ENCODE results near the gene RAET1G. TPM values are rescaled to one million over a fixed set of nuclear protein-coding genes. Genes with fewer than 3 reads are reported as not detected.
"Not testable (repeated sequence)": the region's sequence is repeated elsewhere in the genome, so short reads cannot be mapped to it uniquely, and the experiment has no call there.

Gene RAET1G
- total RNA-seq, 4 donors from 2014 or later, result 1.4 TPM; not detected in 3

GRCh38 chr6:149939356-149939648 lies 16.4 kb upstream of the RAET1G start:
- H3K27ac ChIP-seq, result no peak overlapping the region
- peaks cover 0 to 11% of the 10 kb centered on the region in 2 donors for H3K4me1 ChIP-seq
- no peak for DNase-seq
- no peak overlapping the region for H3K4me3 ChIP-seq
- intact Hi-C loops (cut with DNase I; ENCODE audit: low total_unique reads), result loop anchor here (10.0 kb wide), 1 partner anchor 75 kb away; no protein-coding TSS in a partner anchor
- TF ChIP-seq, protein P1, sequence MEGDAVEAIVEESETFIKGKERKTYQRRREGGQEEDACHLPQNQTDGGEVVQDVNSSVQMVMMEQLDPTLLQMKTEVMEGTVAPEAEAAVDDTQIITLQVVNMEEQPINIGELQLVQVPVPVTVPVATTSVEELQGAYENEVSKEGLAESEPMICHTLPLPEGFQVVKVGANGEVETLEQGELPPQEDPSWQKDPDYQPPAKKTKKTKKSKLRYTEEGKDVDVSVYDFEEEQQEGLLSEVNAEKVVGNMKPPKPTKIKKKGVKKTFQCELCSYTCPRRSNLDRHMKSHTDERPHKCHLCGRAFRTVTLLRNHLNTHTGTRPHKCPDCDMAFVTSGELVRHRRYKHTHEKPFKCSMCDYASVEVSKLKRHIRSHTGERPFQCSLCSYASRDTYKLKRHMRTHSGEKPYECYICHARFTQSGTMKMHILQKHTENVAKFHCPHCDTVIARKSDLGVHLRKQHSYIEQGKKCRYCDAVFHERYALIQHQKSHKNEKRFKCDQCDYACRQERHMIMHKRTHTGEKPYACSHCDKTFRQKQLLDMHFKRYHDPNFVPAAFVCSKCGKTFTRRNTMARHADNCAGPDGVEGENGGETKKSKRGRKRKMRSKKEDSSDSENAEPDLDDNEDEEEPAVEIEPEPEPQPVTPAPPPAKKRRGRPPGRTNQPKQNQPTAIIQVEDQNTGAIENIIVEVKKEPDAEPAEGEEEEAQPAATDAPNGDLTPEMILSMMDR (IDR thresholded peaks at IDR 0.05), result no peak
- H3K27me3 ChIP-seq, result peaks cover 25 to 62% of the 10 kb centered on the region in 2 donors
- H3K9me3 ChIP-seq, result no peaks in the 10 kb centered on the region
- H3K36me3 ChIP-seq, result no peaks in the 10 kb centered on the region

DNA sequence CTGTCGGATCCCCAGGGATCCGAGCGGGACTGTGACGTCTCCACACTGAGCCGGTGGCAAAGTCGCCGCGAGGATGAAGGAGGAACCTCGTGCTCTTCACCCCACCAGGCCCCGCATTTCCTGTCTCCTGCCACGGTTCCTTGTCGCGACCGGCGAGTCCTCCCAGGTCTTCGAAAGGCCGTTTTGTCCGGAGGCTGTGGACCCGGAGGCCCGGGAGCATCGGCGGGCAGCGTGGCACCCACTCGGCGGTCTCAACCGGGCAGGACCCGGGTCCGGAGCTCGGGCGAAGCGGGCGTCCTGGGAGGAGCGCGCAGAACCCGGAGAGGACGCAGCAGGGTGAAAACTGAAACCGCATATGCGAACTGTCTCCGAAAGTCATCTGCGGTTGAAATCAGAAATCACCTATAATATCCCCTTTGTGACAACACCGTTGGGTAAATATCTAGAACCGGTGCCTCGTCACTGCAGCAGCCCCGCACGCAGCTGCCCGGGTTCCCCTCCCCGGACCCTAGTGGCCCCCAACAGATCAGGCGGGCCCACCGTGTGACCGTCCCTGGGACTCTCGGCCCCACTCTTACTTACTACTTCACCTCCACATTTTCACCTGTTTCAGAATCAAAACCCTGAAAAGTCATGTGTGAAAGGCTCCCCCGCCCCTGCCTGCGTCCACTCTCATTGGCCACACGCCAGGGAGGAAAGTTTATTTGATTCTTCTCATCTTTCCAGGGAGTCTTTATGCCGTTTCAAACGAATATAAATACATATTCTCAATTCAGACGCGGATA lies 15.8 kb upstream of the RAET1G start:
- Histone ChIP-seq H3K27ac (no peak overlapping the region), H3K9me3 (no peaks in the 10 kb centered on the region), H3K4me1 (peaks cover 0 to 11% of the 10 kb centered on the region in 2 donors), H3K36me3 (no peaks in the 10 kb centered on the region), H3K27me3 (peaks cover 25 to 65% of the 10 kb centered on the region in 2 donors), H3K4me3 (peak overlapping the region; percentile 4 to 30)
- TF ChIP-seq, protein P1 (IDR thresholded peaks at IDR 0.05), result no peak
- TF ChIP-seq POLR2A (IDR thresholded peaks at IDR 0.05), result no peak
- DNase-seq, result no peak
- intact Hi-C loops (cut with DNase I; ENCODE audit: low total_unique reads), result loop anchor here (10.0 kb wide), 1 partner anchor 76 kb away; no protein-coding TSS in a partner anchor

GRCh38 chr6:149938013-149938570 lies 15.2 kb upstream of the RAET1G start:
- Histone ChIP-seq H3K4me1 (peaks cover 0 to 11% of the 10 kb centered on the region in 2 donors), H3K27me3 (peaks cover 25 to 69% of the 10 kb centered on the region in 2 donors), H3K4me3 (peak overlapping the region in 1 of 2 donors; percentile 30)
- intact Hi-C loops (cut with DNase I; ENCODE audit: low total_unique reads), result loop anchor here (10.0 kb wide), 1 partner anchor 77 kb away; no protein-coding TSS in a partner anchor
- H3K36me3 ChIP-seq, H3K9me3 ChIP-seq, H3K27ac ChIP-seq, DNase-seq: not testable (repeated sequence)

GRCh38 chr6:149936743-149937142 lies 13.8 kb upstream of the RAET1G start:
- Histone ChIP-seq H3K4me3 (no peak overlapping the region), H3K36me3 (no peaks in the 10 kb centered on the region), H3K4me1 (peaks cover 0 to 11% of the 10 kb centered on the region in 2 donors), H3K9me3 (no peaks in the 10 kb centered on the region), H3K27me3 (peaks cover 25 to 64% of the 10 kb centered on the region in 2 donors), H3K27ac (no peak overlapping the region)
- no peak for TF ChIP-seq POLR2A (IDR thresholded peaks at IDR 0.05)
- TF ChIP-seq, protein P1 (IDR thresholded peaks at IDR 0.05), result no peak
- intact Hi-C loops (cut with DNase I; ENCODE audit: low total_unique reads), result loop anchor here (10.0 kb wide), 1 partner anchor 78 kb away; no protein-coding TSS in a partner anchor
- no peak for DNase-seq

- TF ChIP-seq, protein P1 (IDR thresholded peaks at IDR 0.05), result no peak
- no peak for TF ChIP-seq POLR2A (IDR thresholded peaks at IDR 0.05)
- DNase-seq, result no peak
- H3K27ac ChIP-seq, result no peak overlapping the region
Measured at GRCh38 chr6:149935668-149936067, 12.7 kb upstream of the RAET1G start.

More at GRCh38 chr6:149935668-149936067, 12.7 kb upstream of the RAET1G start:
- intact Hi-C loops (cut with DNase I; ENCODE audit: low total_unique reads), result loop anchor here (10.0 kb wide), 1 partner anchor 79 kb away; no protein-coding TSS in a partner anchor
- H3K27me3 ChIP-seq, result peaks cover 19 to 55% of the 10 kb centered on the region in 2 donors
- no peaks in the 10 kb centered on the region for H3K9me3 ChIP-seq
- peaks cover 0 to 11% of the 10 kb centered on the region in 2 donors for H3K4me1 ChIP-seq
- H3K4me3 ChIP-seq, result no peak overlapping the region
- H3K36me3 ChIP-seq, result no peaks in the 10 kb centered on the region
